Heart right ventricle (tissue), 16 donors: Measurements from ENCODE around the gene SLC16A3. TPM values are rescaled to one million over a fixed set of nuclear protein-coding genes. Genes with fewer than 3 reads are reported as not detected.
"Not testable (repeated sequence)": the region's sequence is repeated elsewhere in the genome, so short reads cannot be mapped to it uniquely, and the experiment has no call there.

Experiments
- ATAC-seq, 8 donors: fragments of 200-7000 bp; cut with Tn5 transposase; one replicate each; pipeline ENCODE4 v1.9.1; 2020; ENCODE audit warnings: mild to moderate bottlenecking in 8 of 8, moderate library complexity in 8 of 8, moderate number of reproducible peaks in 1 of 8
- DNase-seq, 2 donors: peaks; one replicate each; pipeline ENCODE4 v3.0.0-alpha.2; 2020
- H3K27ac ChIP-seq, 10 donors: fragments of 200-600 bp; sonication (generic) in 2 of 10; one replicate each; pipeline versions ENCODE4 v1.5.0 to v1.8.0; 2020 to 2022; ENCODE audit warnings: mild to moderate bottlenecking in 3 of 10
- H3K27me3 ChIP-seq, 7 donors: fragments of 200-600 bp; one replicate each; pipeline ENCODE4 v1.8.0; 2021 to 2022; ENCODE audit warnings: mild to moderate bottlenecking in 2 of 7
- H3K36me3 ChIP-seq, 9 donors: fragments of 200-600 bp; sonication (generic) in 1 of 9; one replicate each; pipeline versions ENCODE4 v1.5.0 to v1.8.0; 2020 to 2022; ENCODE audit warnings: mild to moderate bottlenecking in 2 of 9
- H3K4me1 ChIP-seq, 9 donors: fragments of 200-600 bp; sonication (generic) in 1 of 9; one replicate each; pipeline versions ENCODE4 v1.5.0 to v1.8.0; 2020 to 2022; ENCODE audit warnings: mild to moderate bottlenecking in 4 of 9
- H3K4me3 ChIP-seq, 10 donors: fragments of 200-600 bp; sonication (generic) in 2 of 10; one replicate each; pipeline versions ENCODE4 v1.5.0 to v1.8.0; 2020 to 2022; ENCODE audit warnings: mild to moderate bottlenecking in 7 of 10, moderate library complexity in 2 of 10
- H3K9me3 ChIP-seq, 11 donors: fragments of 200-600 bp in 10 of 11; sonication (generic) in 2 of 11; one replicate each; pipeline versions ENCODE4 v1.5.0 to v1.8.0; 2013 to 2022; ENCODE audit warnings: mild to moderate bottlenecking in 2 of 11, control low read depth in 1 of 11, moderate library complexity in 1 of 11
- CTCF ChIP-seq, 9 donors: fragments of 200-600 bp; sonication (generic) in 2 of 9; IDR thresholded peaks; one replicate each; pipeline versions ENCODE4 v1.5.0 to v1.8.0; 2021 to 2022; ENCODE audit warnings: antibody characterized with exemption in 9 of 9, mild to moderate bottlenecking in 5 of 9, moderate library complexity in 1 of 9
- WGBS, 2 donors: extraction: QIAGEN DNeasy Blood & Tissue Kit; methylation state at CpG; one replicate each; pipeline ENCODE4 v1.1.7; 2013; ENCODE audit warnings: inconsistent platforms in 1 of 2; 5-methylcytosine and 5-hydroxymethylcytosine counted together
- intact Hi-C, 10 donors: fragments of 100-400 bp; cut with DNase I; formaldehyde crosslinking; loops; one replicate each; pipeline versions ENCODE4 v1.11.1 to v1.14.2; 2022
- polyA plus RNA-seq, 2 donors: library from polyadenylated mRNA; stranded (reverse); fragments of 200-250 nt; gene quantifications; one replicate each; pipeline ENCODE4 v1.2.3, GENCODE V29; 2013
- total RNA-seq, 10 donors: library from RNA; stranded (reverse); fragmentation: NEBNext Ultra II Directional in 3 of 10; extraction: Animal tissue kit (Norgen Biotek cat#: 25700) in 3 of 10; gene quantifications; one replicate each; pipeline versions ENCODE4 v1.2.1 to v1.2.4, GENCODE V29; 2021 to 2023
- donor health status: Arrhythmogenic right ventricular cardiomyopathy.
- donor health status: ischemic (EF 13 %, LVEDD 7.1; RV severe dilation, severe dysfunction).
- donor health status: healthy with polysubstance abuse.
- donor health status: DM: no; HTN: yes; CAD: no.
- donor health status: DM: no; HTN: no; CAD: no.
- donor health status: ischemic (EF 25% LVEDD 6.9; RV normal size, moderate dysfunction).
- donor health status: ischemic (EF 25% LVEDD 5.7; RV mildly dilated, moderate dysfunction).
- donor health status: healthy.
- donor health status: DM: yes; HTN: yes; CAD: no.
- donor health status: Ischemic cardiomyopathy.
- donor health status: ischemic (EF 35%, LVEDD 5.7; RV mildly dilated, moderate dysfunction).
- donor health status: nonischemic (EF 11% LVEDD 7.7; RV severe dilation, severe dysfunction).
- donor health status: DM: yes; HTN: yes; CAD: no.
- donor health status: PGD.
- donor health status: ischemic (EF 29% LVEDD 5.4; RV normal size, mild dysfunction).
- donor health status: nonischemic (EF 23%, LVEDD 6.1; RV moderate dilation, normal function).

The SLC16A3 gene
- total and polyA plus RNA-seq, 12 donors = 4.8 to 65.3 (median 10.1) TPM

- Histone ChIP-seq H3K4me1 (peaks cover 0 to 3% (median 0%) of the 10 kb centered on the region in 9 donors), H3K9me3 (no peaks in the 10 kb centered on the region), H3K4me3 (no peak overlapping the region), H3K36me3 (peaks cover 0 to 63% (median 9%) of the 10 kb centered on the region in 9 donors), H3K27ac (no peak overlapping the region), H3K27me3 (no peaks in the 10 kb centered on the region)
- intact Hi-C loops = no loop called here
- no peak for TF ChIP-seq CTCF (IDR thresholded peaks at IDR 0.05)
- DNase-seq (no peak), ATAC-seq (no peak)
- WGBS, 2 donors = 93% methylated on average over 26 of the region's 26 CpGs
Measured at GRCh38 chr17:82188001-82188961, 40.6 kb upstream of the SLC16A3 start.

- H3K27me3 ChIP-seq, H3K9me3 ChIP-seq, DNase-seq, ATAC-seq, H3K4me3 ChIP-seq, intact Hi-C loops: not testable (repeated sequence)
- Histone ChIP-seq H3K4me1 (peaks cover 0 to 11% (median 5%) of the 10 kb centered on the region in 9 donors), H3K36me3 (peaks cover 0 to 62% (median 13%) of the 10 kb centered on the region in 9 donors), H3K27ac (peak overlapping the region in 1 of 10 donors; percentile 76)
- 89 to 90% methylated on average over 6 of the region's 6 CpGs for WGBS, 2 donors
Measured at GRCh38 chr17:82193050-82193449, 35.8 kb upstream of the SLC16A3 start.

- no peak for TF ChIP-seq CTCF (IDR thresholded peaks at IDR 0.05)
- no peak for DNase-seq
- peak overlapping the region in 1 of 10 donors; percentile 76 for H3K27ac ChIP-seq
- H3K27me3 ChIP-seq = no peaks in the 10 kb centered on the region
- H3K4me3 ChIP-seq = peak overlapping the region in 4 of 10 donors; percentile 5 to 39 (median 14)
- peaks cover 0 to 11% (median 5%) of the 10 kb centered on the region in 9 donors for H3K4me1 ChIP-seq
- peaks cover 0 to 67% (median 13%) of the 10 kb centered on the region in 9 donors for H3K36me3 ChIP-seq
- intact Hi-C loops = no loop called here
- WGBS, 2 donors = 82 to 85% methylated on average over 16 of the region's 16 CpGs
- ATAC-seq = peak in 4 of 8 donors; percentile 36 to 49 (median 42)
- H3K9me3 ChIP-seq = no peaks in the 10 kb centered on the region
Measured at GRCh38 chr17:82193520-82194220, 35.2 kb upstream of the SLC16A3 start.

DNA sequence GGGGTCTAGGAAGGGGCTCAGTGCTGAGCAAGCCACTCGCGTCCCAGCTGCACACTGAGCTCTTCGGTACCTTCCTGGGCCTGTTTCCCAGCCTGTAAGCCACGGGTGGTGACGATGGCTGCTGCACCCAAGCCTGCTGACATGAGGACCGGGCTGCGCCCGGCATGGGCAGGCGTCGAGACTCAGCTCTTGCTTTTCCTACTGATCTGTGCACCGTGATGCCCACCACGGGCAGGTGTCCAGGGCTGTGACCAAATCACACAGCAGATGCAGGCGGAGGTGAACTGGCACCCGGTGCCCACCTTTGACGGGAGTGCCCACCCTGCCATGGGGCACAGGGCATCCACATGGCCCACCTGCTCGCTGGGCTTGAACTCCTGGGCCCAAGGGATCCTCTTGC is 34.1 kb upstream of the SLC16A3 start:
- intact Hi-C loops = no loop called here
- H3K4me1 ChIP-seq = peaks cover 0 to 11% (median 5%) of the 10 kb centered on the region in 9 donors
- H3K9me3 ChIP-seq = no peaks in the 10 kb centered on the region
- ATAC-seq (no peak), DNase-seq (no peak)
- peaks cover 0 to 76% (median 16%) of the 10 kb centered on the region in 9 donors for H3K36me3 ChIP-seq
- no peaks in the 10 kb centered on the region for H3K27me3 ChIP-seq
- H3K4me3 ChIP-seq = no peak overlapping the region
- WGBS, 2 donors = 98% methylated on average over 16 of the region's 16 CpGs
- H3K27ac ChIP-seq = no peak overlapping the region
- TF ChIP-seq CTCF (IDR thresholded peaks at IDR 0.05) = no peak
